ENCODE data around the gene AJM1.
A peak's percentile ranks its signal among the peaks of the same experiment; 100 is the strongest.

The AJM1 gene

DNA sequence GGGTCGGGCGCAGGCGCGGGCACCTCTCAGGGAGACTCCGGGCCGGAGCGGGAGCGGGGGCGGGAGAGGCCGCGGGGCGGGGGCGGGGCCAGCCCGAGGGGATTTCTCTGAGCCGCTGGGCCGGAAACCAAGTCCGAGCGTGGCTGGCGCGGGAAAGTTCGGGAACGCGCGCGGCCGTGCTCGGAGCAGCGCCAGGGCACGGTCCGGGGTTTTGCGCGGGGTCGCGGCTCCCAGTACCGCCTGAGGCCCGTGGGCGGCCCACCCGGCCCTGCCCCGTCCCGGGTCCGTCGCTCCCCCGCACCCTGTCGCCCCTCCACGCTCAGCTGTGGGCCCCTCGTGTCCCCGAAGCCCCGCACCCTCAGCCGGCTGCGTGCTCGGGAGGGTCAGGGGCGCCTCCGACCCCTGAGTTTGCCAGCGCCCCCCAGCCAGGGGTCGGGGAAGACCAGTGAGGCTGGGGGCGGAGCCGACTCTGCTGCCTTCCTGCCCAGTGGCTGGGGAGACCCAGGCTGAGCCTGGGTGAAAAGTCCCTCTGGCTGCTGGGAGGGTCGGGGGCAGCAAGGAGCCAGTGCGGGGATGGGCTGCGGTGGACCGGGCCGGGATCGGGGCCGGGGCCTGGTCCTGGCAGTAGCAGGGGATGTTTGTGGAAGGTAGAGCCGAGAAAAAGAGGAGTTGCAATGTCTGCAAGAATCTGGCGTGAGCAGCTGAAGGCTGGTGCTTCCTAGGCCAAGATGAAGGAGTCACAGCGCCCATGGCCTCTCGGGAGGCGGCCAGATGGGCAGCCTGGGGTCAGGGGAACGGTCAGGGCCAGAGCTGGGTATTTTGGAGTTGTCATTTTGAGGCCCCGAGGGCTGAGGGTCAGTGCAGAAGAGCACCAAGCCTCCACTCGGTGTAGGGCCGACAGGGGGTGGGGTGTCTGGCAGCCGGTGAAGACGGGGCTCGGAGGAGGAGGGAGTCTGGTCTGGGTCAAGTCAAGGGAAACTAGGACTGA is 44.6 kb downstream of the AJM1 start:
- Histone ChIP-seq H3K4me1 (ENCODE audit: control insufficient read depth, insufficient read depth, low read length) (peaks cover 18% of the 10 kb centered on the region), H3K4me3 (ENCODE audit: low read length) (peak overlapping the region; percentile 27), H3K27me3 (ENCODE audit: control insufficient read depth, insufficient read depth, low read length) (no peaks in the 10 kb centered on the region), H3K36me3 (ENCODE audit: control insufficient read depth, insufficient read depth, low read length) (no peaks in the 10 kb centered on the region), H3K9ac (ENCODE audit: low read length) (peak overlapping the region; percentile 46), H3K9me3 (ENCODE audit: control insufficient read depth, low read length) (no peaks in the 10 kb centered on the region)

DNA sequence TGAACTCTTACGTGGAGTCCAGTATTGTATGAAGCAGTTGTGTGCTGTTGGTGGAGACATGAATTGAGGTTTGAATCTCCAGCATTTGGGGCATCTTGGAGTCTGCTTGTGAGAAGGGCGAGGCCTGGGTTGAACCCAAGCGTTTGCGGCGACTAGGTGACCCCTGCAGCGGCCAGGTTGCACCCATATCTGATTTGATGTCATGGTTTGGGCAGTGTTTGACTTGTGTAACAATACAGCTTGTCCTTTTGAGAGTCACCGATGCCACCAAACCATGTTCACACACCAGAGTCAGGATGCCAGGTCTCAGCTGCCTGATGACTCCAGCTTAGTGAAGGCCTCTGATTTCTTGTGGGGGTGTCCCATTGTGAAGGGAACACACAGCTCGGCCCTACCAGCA is 46.2 kb downstream of the AJM1 start:
- Histone ChIP-seq H3K9me3 (ENCODE audit: control insufficient read depth, low read length) (no peaks in the 10 kb centered on the region), H3K36me3 (ENCODE audit: control insufficient read depth, insufficient read depth, low read length) (no peaks in the 10 kb centered on the region), H3K27me3 (ENCODE audit: control insufficient read depth, insufficient read depth, low read length) (no peaks in the 10 kb centered on the region), H3K9ac (ENCODE audit: low read length) (no peak overlapping the region), H3K4me1 (ENCODE audit: control insufficient read depth, insufficient read depth, low read length) (peaks cover 4% of the 10 kb centered on the region), H3K4me3 (ENCODE audit: low read length) (no peak overlapping the region)

DNA sequence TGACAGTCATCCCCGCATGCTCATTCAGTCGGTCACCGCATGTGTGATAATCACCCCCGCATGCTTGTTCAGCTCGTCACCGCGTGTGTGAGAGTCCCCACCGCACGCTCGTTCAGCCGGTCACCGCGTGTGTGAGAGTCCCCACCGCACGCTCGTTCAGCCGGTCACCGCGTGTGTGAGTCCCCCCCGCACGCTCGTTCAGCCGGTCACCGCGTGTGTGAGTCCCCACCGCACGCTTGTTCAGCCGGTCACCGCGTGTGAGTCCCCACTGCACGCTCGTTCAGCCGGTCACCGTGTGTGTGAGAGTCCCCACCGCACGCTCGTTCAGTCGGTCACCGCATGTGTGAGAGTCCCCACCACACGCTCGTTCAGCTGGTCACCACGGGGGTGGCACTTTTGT is 47.6 kb downstream of the AJM1 start:
- H3K4me1 ChIP-seq (ENCODE audit: control insufficient read depth, insufficient read depth, low read length), result peaks cover 4% of the 10 kb centered on the region
- no peaks in the 10 kb centered on the region for H3K27me3 ChIP-seq (ENCODE audit: control insufficient read depth, insufficient read depth, low read length)
- no peaks in the 10 kb centered on the region for H3K9me3 ChIP-seq (ENCODE audit: control insufficient read depth, low read length)
- no peak overlapping the region for H3K9ac ChIP-seq (ENCODE audit: low read length)
- no peak overlapping the region for H3K4me3 ChIP-seq (ENCODE audit: low read length)
- no peaks in the 10 kb centered on the region for H3K36me3 ChIP-seq (ENCODE audit: control insufficient read depth, insufficient read depth, low read length)

DNA sequence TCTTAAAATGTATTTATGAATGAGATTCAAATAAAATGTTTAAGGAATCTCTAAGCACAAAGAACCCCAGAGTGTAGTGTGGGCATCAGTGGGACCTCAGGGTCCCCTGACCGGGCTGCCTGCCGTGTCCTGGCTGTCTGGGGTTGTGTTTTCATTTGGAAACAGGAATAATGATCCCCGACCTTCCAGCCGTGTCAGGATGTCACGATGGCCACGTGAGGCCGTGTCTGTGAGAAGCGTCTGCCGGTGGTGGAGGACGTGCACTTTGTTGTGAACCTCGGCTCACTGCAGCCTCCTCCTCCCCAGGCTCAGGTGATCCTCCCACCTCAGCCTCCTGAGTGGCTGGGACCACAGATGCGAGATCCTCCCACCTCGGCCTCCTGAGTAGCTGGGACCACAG is 48.4 kb downstream of the AJM1 start:
- Histone ChIP-seq H3K4me3 (ENCODE audit: low read length) (no peak overlapping the region), H3K4me1 (ENCODE audit: control insufficient read depth, insufficient read depth, low read length) (peaks cover 10% of the 10 kb centered on the region), H3K36me3 (ENCODE audit: control insufficient read depth, insufficient read depth, low read length) (no peaks in the 10 kb centered on the region), H3K9me3 (ENCODE audit: control insufficient read depth, low read length) (no peaks in the 10 kb centered on the region), H3K9ac (ENCODE audit: low read length) (no peak overlapping the region), H3K27me3 (ENCODE audit: control insufficient read depth, insufficient read depth, low read length) (no peaks in the 10 kb centered on the region)
